Measurements from ENCODE around the gene MAPKAP1.

DNA sequence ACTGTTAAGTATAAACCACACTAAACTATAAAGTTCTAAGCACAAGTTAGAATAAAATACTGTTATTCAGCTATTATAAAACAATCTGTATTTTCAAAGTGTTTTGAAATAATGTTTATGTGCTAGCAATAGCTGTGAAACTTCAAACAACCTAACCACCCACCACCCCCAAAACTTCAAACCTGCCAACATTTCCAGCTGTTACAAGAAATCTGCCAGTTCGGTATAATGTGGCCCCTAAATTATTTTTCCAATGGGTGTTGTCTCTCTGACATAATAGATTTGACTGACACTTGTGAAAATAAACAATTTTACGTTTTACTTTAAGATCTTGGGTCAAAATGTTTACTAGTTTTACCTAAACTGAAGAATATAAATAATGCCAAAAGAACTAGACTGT is 24.7 kb downstream of the MAPKAP1 start:
- TF ChIP-seq, protein P1, sequence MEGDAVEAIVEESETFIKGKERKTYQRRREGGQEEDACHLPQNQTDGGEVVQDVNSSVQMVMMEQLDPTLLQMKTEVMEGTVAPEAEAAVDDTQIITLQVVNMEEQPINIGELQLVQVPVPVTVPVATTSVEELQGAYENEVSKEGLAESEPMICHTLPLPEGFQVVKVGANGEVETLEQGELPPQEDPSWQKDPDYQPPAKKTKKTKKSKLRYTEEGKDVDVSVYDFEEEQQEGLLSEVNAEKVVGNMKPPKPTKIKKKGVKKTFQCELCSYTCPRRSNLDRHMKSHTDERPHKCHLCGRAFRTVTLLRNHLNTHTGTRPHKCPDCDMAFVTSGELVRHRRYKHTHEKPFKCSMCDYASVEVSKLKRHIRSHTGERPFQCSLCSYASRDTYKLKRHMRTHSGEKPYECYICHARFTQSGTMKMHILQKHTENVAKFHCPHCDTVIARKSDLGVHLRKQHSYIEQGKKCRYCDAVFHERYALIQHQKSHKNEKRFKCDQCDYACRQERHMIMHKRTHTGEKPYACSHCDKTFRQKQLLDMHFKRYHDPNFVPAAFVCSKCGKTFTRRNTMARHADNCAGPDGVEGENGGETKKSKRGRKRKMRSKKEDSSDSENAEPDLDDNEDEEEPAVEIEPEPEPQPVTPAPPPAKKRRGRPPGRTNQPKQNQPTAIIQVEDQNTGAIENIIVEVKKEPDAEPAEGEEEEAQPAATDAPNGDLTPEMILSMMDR (IDR thresholded peaks at IDR 0.05), result no peak
- no peak for TF ChIP-seq POLR2A (IDR thresholded peaks at IDR 0.05)

Measured in Peyer's patch (tissue), 4 donors.